ENCODE measurements around the gene MYO6.

- TF ChIP-seq POLR2AphosphoS5 (IDR thresholded peaks at IDR 0.05; ENCODE audit: low read depth, low read length) (no peak), POLR2A (IDR thresholded peaks at IDR 0.05; ENCODE audit: low read depth, low read length) (no peak), TAF1 (IDR thresholded peaks at IDR 0.05; ENCODE audit: borderline replicate concordance, low read depth, low read length) (no peak)
Measured at GRCh38 chr6:75855052-75855451, 106.0 kb downstream of the MYO6 start.

Measured in GM12892 (cell line).